Right cardiac atrium (tissue), 5 donors: Measurements from ENCODE around the gene FARP1. TPM values are rescaled to one million over a fixed set of nuclear protein-coding genes. Genes with fewer than 3 reads are reported as not detected.

Experiments used
- ATAC-seq, 2 donors: fragments of 200-7000 bp; cut with Tn5 transposase; one replicate each; pipeline versions ENCODE4 v1.8.0 to v1.9.1; 2020; ENCODE audit warnings: moderate library complexity in 2 of 2, mild to moderate bottlenecking in 1 of 2
- DNase-seq, 3 donors: peaks; one replicate each; pipeline ENCODE4 v3.0.0-alpha.2; 2020
- H3K27ac ChIP-seq: one replicate; pipeline ENCODE4 v1.5.1; 2013; ENCODE audit warnings: mild to moderate bottlenecking, low read length, control low read depth, moderate library complexity
- H3K27me3 ChIP-seq: one replicate; pipeline ENCODE4 v1.6.1; 2013; ENCODE audit not compliant: control insufficient read depth, insufficient read depth
- H3K4me1 ChIP-seq: one replicate; pipeline ENCODE4 v1.6.1; 2013; ENCODE audit warnings: low read length; ENCODE audit not compliant: control insufficient read depth, insufficient read depth
- H3K4me3 ChIP-seq: one replicate; pipeline ENCODE4 v1.5.1; 2013; ENCODE audit warnings: low read length, control low read depth
- H3K9me3 ChIP-seq: one replicate; pipeline ENCODE4 v1.6.1; 2013; ENCODE audit warnings: low read length; ENCODE audit not compliant: control insufficient read depth
- WGBS: extraction: QIAGEN DNeasy Blood & Tissue Kit; methylation state at CpG from one replicate; pipeline ENCODE4 v1.1.7; 2013; 5-methylcytosine and 5-hydroxymethylcytosine counted together
- intact Hi-C, 4 donors: fragments of 100-400 bp; cut with DNase I; formaldehyde crosslinking; loops; one replicate each; pipeline versions ENCODE4 v1.11.0 to v1.14.0; 2022 to 2023
- polyA plus RNA-seq: library from polyadenylated mRNA; stranded (reverse); fragments of 200-250 nt; gene quantifications from one replicate; pipeline ENCODE4 v1.2.3, GENCODE V29; 2013
- total RNA-seq, 4 donors: library from RNA; stranded (reverse); fragmentation: NEBNext Ultra II Directional; extraction: Animal tissue kit (Norgen Biotek cat#: 25700); gene quantifications; one replicate each; pipeline ENCODE4 v1.2.1, GENCODE V29; 2021
- donor health status: healthy with polysubstance abuse.
- donor health status: DM: no; HTN: yes; CAD: no.
- donor health status: DM: no; HTN: no; CAD: no.
- donor health status: DM: no; HTN: yes; CAD: no; lungs with severe emphysema.
- donor health status: DM: yes; HTN: yes; CAD: no.

Gene FARP1
- total and polyA plus RNA-seq, 5 donors = 8.3 to 27.6 (median 22.7) TPM

DNA sequence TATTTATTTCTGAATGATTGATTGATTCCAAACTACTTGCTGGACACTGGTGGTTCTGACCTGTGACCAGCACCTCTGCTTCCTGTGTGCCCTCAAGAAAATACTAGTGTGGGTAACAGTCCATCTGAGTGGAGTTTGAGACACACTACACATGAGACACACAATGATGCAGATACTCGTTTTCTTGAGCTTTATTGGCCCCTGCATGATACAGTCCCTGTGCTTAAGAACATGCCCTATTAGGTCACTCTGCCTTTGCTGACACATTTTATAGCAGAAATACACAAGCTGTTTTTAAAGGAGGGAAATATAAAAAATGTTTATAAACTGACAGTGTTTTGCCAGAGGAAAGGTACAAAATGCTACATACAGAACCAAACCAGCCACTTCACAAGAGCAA, 307.1 kb downstream of the FARP1 start:
- DNase-seq = no peak
- H3K4me1 ChIP-seq = peaks cover 11% of the 10 kb centered on the region
- 42% methylated on average over 1 of the region's 1 CpG for WGBS
- no peak overlapping the region for H3K4me3 ChIP-seq
- H3K27ac ChIP-seq = no peak overlapping the region
- H3K27me3 ChIP-seq = no peaks in the 10 kb centered on the region
- ATAC-seq = no peak
- H3K9me3 ChIP-seq = no peaks in the 10 kb centered on the region
- intact Hi-C loops = loop anchor here in 1 of 4 donors (10.0 kb wide), 1 partner anchor 125 kb away; the partner anchor contains the start of gene STK24

DNA sequence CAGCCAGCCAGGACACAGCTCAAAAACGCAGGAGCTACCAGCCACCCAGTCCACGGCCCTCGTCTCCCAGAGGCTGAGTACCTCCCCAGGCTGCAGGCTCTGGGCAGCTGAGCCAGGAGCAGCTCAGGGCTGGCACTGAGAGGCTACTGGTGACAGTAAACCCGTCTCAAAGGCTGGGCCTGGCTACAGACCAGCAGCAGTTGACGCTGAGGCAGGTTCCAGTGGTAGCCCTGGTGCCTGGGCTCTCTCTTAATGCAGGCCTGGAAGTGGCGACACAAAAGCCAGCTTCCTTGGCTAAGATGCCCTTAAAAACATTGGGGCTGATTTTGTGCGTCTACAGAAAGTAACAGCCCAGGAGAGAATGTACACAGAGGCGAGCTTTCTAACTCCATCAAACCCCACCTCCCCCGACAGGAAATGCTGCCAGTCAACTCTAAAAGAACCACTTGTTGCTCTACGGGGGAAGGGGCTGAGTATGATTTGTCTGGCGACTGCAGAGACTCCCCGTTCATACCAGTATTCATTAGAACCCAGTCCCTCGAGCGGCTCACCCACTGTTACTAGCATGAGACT, 307.7 kb downstream of the FARP1 start:
- intact Hi-C loops = loop anchor here in 1 of 4 donors (10.0 kb wide), 1 partner anchor 124 kb away; the partner anchor contains the start of gene STK24

DNA sequence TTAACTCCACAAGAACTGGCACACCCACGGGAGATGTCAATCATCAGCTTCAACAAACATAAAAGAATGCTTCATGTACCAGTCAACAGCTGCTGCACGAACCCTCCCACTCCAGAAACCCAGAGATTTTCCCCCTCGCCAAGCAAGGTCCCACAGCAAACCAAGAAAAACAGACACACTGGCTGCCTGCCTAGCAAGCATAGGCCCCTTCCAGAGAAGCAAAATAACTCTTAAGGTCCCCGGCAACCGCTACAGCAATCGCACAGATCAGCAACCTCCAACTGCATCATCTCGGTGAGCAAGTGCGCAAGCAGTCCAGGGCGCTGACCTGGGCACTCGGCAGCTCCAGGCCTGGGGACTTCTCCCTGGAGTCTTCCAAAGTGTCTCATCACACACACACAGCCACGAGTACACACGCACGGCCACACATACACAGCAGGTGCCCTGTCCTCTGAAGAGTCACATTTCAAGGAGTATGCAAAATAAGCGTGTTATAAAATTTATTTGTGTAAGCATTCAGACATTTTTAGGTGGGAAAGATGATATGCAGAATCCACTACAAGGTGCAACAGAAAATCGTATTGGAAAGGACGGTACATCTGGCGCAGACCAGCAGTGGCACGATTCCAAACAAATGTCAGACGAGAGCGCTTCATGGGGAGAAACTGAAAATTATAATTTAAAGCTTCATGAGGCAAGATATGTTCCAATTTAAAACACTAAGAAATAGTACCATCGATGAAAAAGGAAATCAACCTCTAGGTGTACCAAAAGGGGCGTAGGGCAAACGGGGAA, 309.0 kb downstream of the FARP1 start:
- H3K27ac ChIP-seq = peak overlapping the region; percentile 43
- intact Hi-C loops = loop anchor here in 1 of 4 donors (10.0 kb wide), 1 partner anchor 123 kb away; the partner anchor contains the start of gene STK24
- H3K27me3 ChIP-seq = no peaks in the 10 kb centered on the region
- H3K9me3 ChIP-seq = no peaks in the 10 kb centered on the region
- H3K4me3 ChIP-seq = no peak overlapping the region
- 56% methylated on average over 23 of the region's 23 CpGs for WGBS
- peak; percentile 66 to 86 (median 80) for DNase-seq
- peak; percentile 44 to 66 for ATAC-seq
- H3K4me1 ChIP-seq = peaks cover 11% of the 10 kb centered on the region

More for the DNA sequence above, 307.7 kb downstream of the FARP1 start:
- H3K27me3 ChIP-seq = no peaks in the 10 kb centered on the region
- DNase-seq (peak; percentile 52 to 77 (median 70)), ATAC-seq (peak; percentile 28 to 31)
- H3K4me1 ChIP-seq = peaks cover 11% of the 10 kb centered on the region
- peak overlapping the region; percentile 39 for H3K27ac ChIP-seq
- WGBS = 54% methylated on average over 14 of the region's 14 CpGs
- no peaks in the 10 kb centered on the region for H3K9me3 ChIP-seq
- H3K4me3 ChIP-seq = no peak overlapping the region

DNA sequence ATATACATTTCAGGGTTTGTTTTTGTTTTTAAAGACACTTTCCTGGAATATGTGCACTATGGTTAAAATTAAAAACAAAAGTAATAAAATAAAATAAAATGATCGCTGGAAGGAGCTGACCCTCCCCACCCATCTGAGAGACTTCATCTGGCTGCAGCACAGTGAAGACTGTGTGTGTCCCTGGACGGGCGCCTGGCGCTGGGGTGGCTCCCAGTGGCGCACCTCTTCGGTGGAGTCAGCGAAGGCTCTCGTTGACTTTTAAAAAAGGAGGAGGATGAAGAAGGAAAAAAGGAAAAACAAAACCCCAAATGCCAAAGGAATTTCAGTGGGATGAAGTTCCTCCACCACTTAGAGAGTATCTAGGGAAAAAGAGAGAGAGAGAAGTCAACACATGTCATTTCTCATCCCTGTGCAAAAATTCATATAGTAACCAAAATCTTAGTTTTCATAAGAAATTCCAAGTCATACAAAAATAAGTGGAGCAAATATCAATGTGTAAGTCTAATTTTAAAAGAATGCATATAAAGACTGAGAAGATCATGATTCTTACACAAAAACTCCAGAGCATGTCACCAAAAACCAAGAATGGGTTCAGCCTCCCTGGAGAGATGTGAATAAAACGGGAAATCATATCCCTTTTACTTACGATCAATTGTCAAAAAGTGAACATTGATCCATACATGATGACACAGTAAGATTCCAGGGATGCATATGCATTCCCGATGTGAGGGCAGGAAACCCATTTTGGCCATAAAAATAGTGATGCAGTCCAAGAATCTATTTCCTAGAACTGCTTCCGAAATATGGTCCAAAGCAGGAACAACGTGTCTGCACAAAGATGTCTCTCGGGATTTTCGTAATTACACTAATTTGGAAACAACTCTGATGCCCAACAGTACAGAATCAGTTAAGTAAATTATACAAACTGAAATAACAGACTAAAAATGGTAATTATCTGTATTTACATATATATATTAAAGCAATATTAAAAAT, 310.3 kb downstream of the FARP1 start:
- ATAC-seq = no peak
- H3K27me3 ChIP-seq = no peaks in the 10 kb centered on the region
- no peak overlapping the region for H3K27ac ChIP-seq
- no peak overlapping the region for H3K4me3 ChIP-seq
- peaks cover 11% of the 10 kb centered on the region for H3K4me1 ChIP-seq
- DNase-seq = peak in 1 of 3 donors; percentile 60
- intact Hi-C loops = loop anchor here in 1 of 4 donors (10.0 kb wide), 1 partner anchor 122 kb away; the partner anchor contains the start of gene STK24
- H3K9me3 ChIP-seq = no peaks in the 10 kb centered on the region
- WGBS = 60% methylated on average over 15 of the region's 15 CpGs

DNA sequence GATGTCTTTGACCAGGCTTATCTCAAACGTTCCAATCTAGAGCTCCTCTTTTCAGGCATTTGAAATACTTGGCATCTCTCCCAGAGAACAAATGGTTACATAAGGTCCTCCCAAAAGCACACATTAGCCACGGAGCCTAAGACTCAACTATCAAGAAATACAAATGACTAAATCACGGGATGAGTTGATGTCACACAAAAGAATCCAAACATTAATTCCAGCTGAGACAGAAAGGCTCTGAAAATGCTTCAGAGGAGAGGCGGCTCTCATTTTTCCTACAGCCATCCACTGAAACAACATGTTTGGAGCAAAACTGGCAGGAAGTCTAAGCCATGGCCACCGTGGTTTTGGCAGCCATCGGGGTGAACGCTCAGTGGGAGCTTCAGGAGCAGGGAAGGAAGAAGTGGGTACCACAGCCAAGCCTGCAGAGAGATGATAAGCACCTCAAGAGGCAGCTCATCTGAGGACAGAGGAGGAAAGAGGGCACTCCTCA, 311.5 kb downstream of the FARP1 start:
- Histone ChIP-seq H3K4me3 (no peak overlapping the region), H3K4me1 (peaks cover 11% of the 10 kb centered on the region), H3K27me3 (no peaks in the 10 kb centered on the region), H3K9me3 (no peaks in the 10 kb centered on the region), H3K27ac (peak overlapping the region; percentile 92)
- ATAC-seq (peak; percentile 63 to 69), DNase-seq (peak in 1 of 3 donors; percentile 57)
- 5% methylated on average over 7 of the region's 7 CpGs for WGBS
- intact Hi-C loops = loop anchor here in 1 of 4 donors (10.0 kb wide), 1 partner anchor 120 kb away; the partner anchor contains the start of gene STK24

DNA sequence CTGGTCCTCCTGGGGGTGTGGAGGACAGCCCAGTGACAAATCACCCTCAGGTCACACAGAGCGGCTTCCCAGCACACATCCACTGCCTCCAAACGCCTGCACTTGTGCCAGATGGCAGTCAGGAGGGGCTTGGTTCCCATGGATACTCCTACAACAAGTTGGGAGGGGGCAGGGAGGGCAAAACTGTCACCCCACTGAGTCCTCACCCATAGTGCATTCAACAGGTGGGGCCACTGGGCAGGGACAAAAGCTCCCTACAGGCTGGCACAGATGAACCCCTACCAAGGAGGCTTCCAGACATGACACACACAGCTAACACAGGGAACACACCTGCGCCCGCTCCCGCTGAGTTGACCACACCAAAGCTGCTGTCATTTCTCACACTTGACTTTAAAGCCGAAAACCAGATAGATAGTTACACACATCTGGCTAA, 313.5 kb downstream of the FARP1 start:
- intact Hi-C loops = loop anchor here in 1 of 4 donors (10.0 kb wide), 1 partner anchor 118 kb away; the partner anchor contains the start of gene STK24
- H3K4me3 ChIP-seq = no peak overlapping the region
- WGBS = 72% methylated on average over 6 of the region's 6 CpGs
- H3K27ac ChIP-seq = no peak overlapping the region
- ATAC-seq = peak; percentile 49 to 56
- DNase-seq = peak in 2 of 3 donors; percentile 62 to 64
- H3K4me1 ChIP-seq = peaks cover 6% of the 10 kb centered on the region
- H3K9me3 ChIP-seq = no peaks in the 10 kb centered on the region
- H3K27me3 ChIP-seq = no peaks in the 10 kb centered on the region

DNA sequence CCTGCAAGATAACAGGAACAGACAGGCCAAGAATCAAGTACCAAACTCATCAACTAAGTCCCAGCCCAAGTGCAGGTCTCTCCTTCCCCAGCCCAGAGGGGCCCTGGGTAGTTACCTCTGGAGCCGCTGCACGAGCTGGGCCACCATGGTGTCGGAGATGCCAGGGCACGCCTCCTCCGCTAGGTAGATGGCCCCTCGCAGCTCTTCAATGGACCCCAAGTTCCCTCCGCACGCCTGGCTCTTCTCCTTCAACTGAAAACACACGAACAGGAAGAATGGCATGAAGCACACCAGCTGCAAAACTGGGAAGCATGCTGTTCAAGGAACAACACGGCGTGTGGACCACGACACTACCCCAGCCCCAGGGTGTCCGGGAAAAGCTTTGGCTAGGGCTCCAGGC, 314.2 kb downstream of the FARP1 start:
- Histone ChIP-seq H3K4me3 (no peak overlapping the region), H3K27me3 (no peaks in the 10 kb centered on the region), H3K4me1 (peaks cover 4% of the 10 kb centered on the region), H3K27ac (no peak overlapping the region), H3K9me3 (no peaks in the 10 kb centered on the region)
- no peak for DNase-seq
- intact Hi-C loops = loop anchor here in 1 of 4 donors (10.0 kb wide), 1 partner anchor 118 kb away; the partner anchor contains the start of gene STK24
- no peak for ATAC-seq
- 93% methylated on average over 13 of the region's 13 CpGs for WGBS

DNA sequence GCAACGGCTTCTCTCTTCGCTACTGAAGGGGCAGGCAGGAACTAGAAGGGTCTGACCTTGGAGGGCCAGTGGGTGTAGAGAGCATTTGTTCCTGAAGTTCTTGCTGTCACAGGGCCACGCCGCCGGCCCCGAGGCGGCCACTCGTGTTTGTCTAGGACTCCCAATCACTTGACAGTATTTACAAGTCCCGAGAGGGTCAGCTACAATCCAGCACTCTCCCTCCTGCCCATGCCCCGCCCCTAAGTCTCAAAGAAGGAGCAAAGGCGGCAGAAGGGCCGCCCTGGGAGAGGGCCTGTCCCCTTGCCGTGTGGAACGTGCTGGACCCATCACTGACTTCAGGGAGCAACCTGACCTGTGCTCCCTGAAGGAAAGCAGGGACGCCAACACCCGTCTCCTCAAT, 315.5 kb downstream of the FARP1 start:
- ATAC-seq = no peak
- H3K27me3 ChIP-seq = no peaks in the 10 kb centered on the region
- intact Hi-C loops = loop anchor here in 1 of 4 donors (10.0 kb wide), 1 partner anchor 116 kb away; the partner anchor contains the start of gene STK24
- H3K27ac ChIP-seq = no peak overlapping the region
- peaks cover 4% of the 10 kb centered on the region for H3K4me1 ChIP-seq
- DNase-seq = no peak
- no peaks in the 10 kb centered on the region for H3K9me3 ChIP-seq
- H3K4me3 ChIP-seq = no peak overlapping the region
- WGBS = 78% methylated on average over 16 of the region's 16 CpGs

DNA sequence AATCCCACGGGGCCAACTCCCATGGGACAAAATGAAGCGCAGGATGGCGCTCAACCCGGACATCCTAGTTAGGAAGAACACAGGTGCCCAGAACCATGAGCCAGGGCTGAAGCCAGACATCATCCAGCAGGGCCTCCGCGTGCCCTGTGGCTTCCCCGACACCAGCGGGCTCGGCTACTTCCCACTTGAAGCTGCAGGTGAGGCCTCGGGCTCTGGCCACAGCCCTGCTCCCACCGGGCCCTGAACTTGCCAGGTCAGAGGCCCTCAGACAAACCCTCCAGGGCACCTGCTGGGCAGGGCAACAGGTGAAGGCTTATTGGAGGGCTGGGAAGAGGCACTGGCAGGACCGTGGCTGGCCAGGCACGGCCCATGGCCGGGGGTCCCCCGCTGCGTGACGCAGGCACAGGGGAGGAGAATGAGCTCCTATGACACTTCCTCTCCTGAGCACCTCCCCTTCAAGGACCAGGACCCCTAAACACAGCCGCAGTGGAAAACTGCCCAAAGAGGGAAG, 316.3 kb downstream of the FARP1 start:
- ATAC-seq (no peak), DNase-seq (no peak)
- intact Hi-C loops = loop anchor here in 1 of 4 donors (10.0 kb wide), 1 partner anchor 116 kb away; the partner anchor contains the start of gene STK24
- 96% methylated on average over 18 of the region's 18 CpGs for WGBS
- Histone ChIP-seq H3K9me3 (no peaks in the 10 kb centered on the region), H3K27me3 (no peaks in the 10 kb centered on the region), H3K27ac (no peak overlapping the region), H3K4me1 (peaks cover 4% of the 10 kb centered on the region), H3K4me3 (no peak overlapping the region)
